WTC11 (cell line): Measurements from ENCODE around the gene POU3F3. TPM values are rescaled to one million over a fixed set of nuclear protein-coding genes. Genes with fewer than 3 reads are reported as not detected.

Source experiments
- ATAC-seq: fragments of 200-7000 bp; cut with Tn5 transposase; 2 replicates; pipeline ENCODE4 v1.10.0; 2021; ENCODE audit warnings: mild to moderate bottlenecking, moderate library complexity
- CTCF ChIA-PET: fragments of 300-600 bp; sonication (Branson Sonifier 250); formaldehyde crosslinking; loops from one replicate; lab custom pipeline; 2021; ENCODE audit warnings: antibody characterized with exemption; lab: Charles Lee
- POLR2A ChIA-PET: fragments of 350-600 bp; sonication (Branson Sonifier 250); formaldehyde crosslinking; loops from one replicate; lab custom pipeline; 2021; ENCODE audit warnings: antibody characterized with exemption; lab: Charles Lee
- DNase-seq: peaks from one replicate; pipeline ENCODE4 v3.0.0; 2021; ENCODE audit warnings: low spot score
- H3K27ac Mint-ChIP-seq: 2 replicates; pipeline ENCODE4 v1.8.0; 2021; ENCODE audit warnings: mixed read lengths
- H3K27me3 Mint-ChIP-seq: 2 replicates; pipeline ENCODE4 v1.8.0; 2021; ENCODE audit warnings: low read depth, mild to moderate bottlenecking, moderate library complexity, mixed read lengths
- H3K36me3 Mint-ChIP-seq: 2 replicates; pipeline ENCODE4 v1.8.0; 2021; ENCODE audit warnings: mixed read lengths
- H3K4me1 Mint-ChIP-seq: 2 replicates; pipeline ENCODE4 v1.8.0; 2022; ENCODE audit warnings: mixed read lengths
- H3K4me3 Mint-ChIP-seq: 2 replicates; pipeline ENCODE4 v1.8.0; 2021; ENCODE audit warnings: mild to moderate bottlenecking, moderate library complexity, mixed read lengths
- H3K9me3 Mint-ChIP-seq: 2 replicates; pipeline ENCODE4 v1.8.0; 2021; ENCODE audit warnings: mixed read lengths
- FOXK1 ChIP-seq: sonication (generic); formaldehyde crosslinking; IDR thresholded peaks from 2 replicates; pipeline ENCODE4 v1.8.0; 2022; ENCODE audit warnings: mild to moderate bottlenecking, moderate library complexity, missing genetic modification reagents
- JAZF1 ChIP-seq: fragments of 250-450 bp; sonication (Bioruptor Pico); IDR thresholded peaks from 2 replicates; pipeline ENCODE4 v1.9.0; 2021; ENCODE audit warnings: moderate library complexity, mild to moderate bottlenecking, inconsistent platforms
- JUN ChIP-seq: sonication (generic); formaldehyde crosslinking; IDR thresholded peaks from 2 replicates; pipeline ENCODE4 v1.8.0; 2023; ENCODE audit warnings: mild to moderate bottlenecking, missing genetic modification reagents
- NR1H2 ChIP-seq: sonication (generic); formaldehyde crosslinking; IDR thresholded peaks from 2 replicates; pipeline ENCODE4 v1.9.0; 2021; ENCODE audit warnings: mild to moderate bottlenecking, moderate library complexity, missing genetic modification reagents
- TEAD4 ChIP-seq: sonication (generic); formaldehyde crosslinking; IDR thresholded peaks from 2 replicates; pipeline ENCODE4 v1.8.0; 2022; ENCODE audit warnings: mild to moderate bottlenecking, missing genetic modification reagents
- total RNA-seq: library from RNA; stranded (reverse); gene quantifications from 3 replicates; pipeline ENCODE4 v1.2.3, GENCODE V29; 2021
- TF ChIP-seq, protein P1 (sequence below): fragments of 250-450 bp; sonication (Bioruptor Pico); conservative IDR thresholded peaks from 2 replicates; pipeline ENCODE4 v1.9.0; 2021; ENCODE audit warnings: mild to moderate bottlenecking
- TF ChIP-seq, protein P2 (sequence below): fragments of 200-600 bp; IDR thresholded peaks from 2 replicates; pipeline ENCODE4 v1.8.0; 2022; ENCODE audit warnings: antibody characterized with exemption
- TF ChIP-seq, protein P3 (sequence below): sonication (generic); formaldehyde crosslinking; conservative IDR thresholded peaks from 2 replicates; pipeline ENCODE4 v1.8.1; 2022; ENCODE audit warnings: mild to moderate bottlenecking, missing genetic modification reagents
- TF ChIP-seq, protein P4 (sequence below): sonication (generic); formaldehyde crosslinking; IDR thresholded peaks from 2 replicates; pipeline ENCODE4 v1.8.0; 2023; ENCODE audit warnings: missing genetic modification reagents
- TF ChIP-seq, protein P5 (sequence below): sonication (generic); formaldehyde crosslinking; IDR thresholded peaks from 2 replicates; pipeline ENCODE4 v1.8.1; 2022; ENCODE audit warnings: missing genetic modification reagents, borderline replicate concordance

The POU3F3 gene
- total RNA-seq, 1 experiment from 2014 or later, result not detected

DNA sequence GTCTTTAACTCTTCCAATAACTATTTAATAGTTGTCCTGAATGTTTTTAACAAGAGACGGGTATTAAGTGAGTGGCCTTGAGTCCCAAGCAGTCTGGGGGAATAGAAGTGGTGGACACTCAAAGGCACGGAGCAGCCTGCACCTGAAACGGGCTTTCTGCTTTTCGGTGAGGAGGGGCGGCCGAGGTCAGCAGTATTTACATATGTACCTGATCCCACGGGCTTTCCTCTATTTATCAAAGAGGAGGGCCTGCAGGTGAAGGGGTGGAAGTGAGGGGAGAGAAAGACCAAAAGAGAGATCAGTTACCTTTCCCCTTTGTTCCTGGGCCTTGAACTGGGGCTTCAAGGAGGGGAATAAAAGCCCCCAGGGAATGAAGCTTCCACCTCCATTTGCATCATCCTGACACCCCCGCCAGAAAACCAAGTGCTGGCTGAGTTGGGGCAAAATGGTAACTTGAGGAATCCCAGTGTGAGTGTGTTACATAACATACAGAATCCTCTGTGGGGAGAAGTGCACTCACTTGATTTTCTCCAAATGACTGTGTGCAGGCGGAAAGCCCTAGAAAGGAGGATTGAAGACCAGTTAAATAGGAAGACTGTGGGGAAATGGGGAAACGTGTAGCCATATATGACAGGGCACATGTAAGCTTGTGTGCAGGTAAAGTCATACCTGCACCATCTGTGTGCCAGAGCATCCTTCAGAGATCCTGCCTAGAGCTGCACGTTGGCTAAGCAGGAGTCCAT is 12.4 kb downstream of the POU3F3 start:
- Mint-ChIP-seq H3K4me3 (peak overlapping the region; percentile 57; the same call in 1 of the 2 replicates), H3K4me1 (peaks cover 57% of the 10 kb centered on the region), H3K36me3 (no peaks in the 10 kb centered on the region; the same call in 1 of the 2 replicates), H3K9me3 (no peaks in the 10 kb centered on the region), H3K27me3 (peaks cover 100% of the 10 kb centered on the region), H3K27ac (no peak overlapping the region)
- DNase-seq (no peak), ATAC-seq (no peak)
- ChIA-PET POLR2A (no interaction called here), CTCF (interaction anchor here (1.2 to 2.9 kb wide), 3 partner anchors 13 to 17 kb away, joined by 4 to 40 read pairs (median 20); partner anchors contain the start of gene POU3F3)
- TF ChIP-seq, protein P1, sequence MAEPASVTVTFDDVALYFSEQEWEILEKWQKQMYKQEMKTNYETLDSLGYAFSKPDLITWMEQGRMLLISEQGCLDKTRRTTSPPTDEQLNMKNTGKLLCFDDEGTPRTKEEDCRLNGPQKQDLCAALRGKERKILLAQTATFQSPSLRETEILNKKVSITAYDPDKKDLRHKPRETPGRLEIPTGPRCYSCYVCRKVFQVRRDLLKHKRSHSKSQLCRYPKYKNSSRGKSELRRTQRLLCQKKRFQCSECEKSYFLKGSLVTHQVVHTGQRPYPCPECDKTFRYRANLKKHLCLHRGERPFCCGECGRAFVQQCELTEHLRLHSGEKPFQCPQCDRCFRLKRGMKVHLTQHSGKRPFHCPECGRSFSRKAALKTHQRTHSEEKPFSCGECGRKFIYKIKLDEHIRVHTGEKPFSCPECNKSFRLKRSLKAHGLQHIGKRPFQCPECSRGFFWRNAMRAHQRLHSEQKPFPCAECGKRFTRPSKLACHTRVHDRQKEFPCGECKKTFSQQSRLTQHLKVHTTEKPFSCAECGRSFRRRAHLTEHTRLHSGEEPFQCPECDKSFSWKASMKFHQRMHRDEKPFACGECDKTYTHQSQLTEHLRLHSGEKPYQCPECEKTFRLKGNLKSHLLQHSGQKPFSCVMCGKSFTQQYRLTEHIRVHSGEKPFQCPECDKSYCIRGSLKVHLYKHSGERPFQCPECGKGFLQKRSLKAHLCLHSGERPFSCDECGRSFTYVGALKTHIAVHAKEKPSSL, result no peak
- no peak for TF ChIP-seq FOXK1
- TF ChIP-seq, protein P2, sequence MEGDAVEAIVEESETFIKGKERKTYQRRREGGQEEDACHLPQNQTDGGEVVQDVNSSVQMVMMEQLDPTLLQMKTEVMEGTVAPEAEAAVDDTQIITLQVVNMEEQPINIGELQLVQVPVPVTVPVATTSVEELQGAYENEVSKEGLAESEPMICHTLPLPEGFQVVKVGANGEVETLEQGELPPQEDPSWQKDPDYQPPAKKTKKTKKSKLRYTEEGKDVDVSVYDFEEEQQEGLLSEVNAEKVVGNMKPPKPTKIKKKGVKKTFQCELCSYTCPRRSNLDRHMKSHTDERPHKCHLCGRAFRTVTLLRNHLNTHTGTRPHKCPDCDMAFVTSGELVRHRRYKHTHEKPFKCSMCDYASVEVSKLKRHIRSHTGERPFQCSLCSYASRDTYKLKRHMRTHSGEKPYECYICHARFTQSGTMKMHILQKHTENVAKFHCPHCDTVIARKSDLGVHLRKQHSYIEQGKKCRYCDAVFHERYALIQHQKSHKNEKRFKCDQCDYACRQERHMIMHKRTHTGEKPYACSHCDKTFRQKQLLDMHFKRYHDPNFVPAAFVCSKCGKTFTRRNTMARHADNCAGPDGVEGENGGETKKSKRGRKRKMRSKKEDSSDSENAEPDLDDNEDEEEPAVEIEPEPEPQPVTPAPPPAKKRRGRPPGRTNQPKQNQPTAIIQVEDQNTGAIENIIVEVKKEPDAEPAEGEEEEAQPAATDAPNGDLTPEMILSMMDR, result no peak

DNA sequence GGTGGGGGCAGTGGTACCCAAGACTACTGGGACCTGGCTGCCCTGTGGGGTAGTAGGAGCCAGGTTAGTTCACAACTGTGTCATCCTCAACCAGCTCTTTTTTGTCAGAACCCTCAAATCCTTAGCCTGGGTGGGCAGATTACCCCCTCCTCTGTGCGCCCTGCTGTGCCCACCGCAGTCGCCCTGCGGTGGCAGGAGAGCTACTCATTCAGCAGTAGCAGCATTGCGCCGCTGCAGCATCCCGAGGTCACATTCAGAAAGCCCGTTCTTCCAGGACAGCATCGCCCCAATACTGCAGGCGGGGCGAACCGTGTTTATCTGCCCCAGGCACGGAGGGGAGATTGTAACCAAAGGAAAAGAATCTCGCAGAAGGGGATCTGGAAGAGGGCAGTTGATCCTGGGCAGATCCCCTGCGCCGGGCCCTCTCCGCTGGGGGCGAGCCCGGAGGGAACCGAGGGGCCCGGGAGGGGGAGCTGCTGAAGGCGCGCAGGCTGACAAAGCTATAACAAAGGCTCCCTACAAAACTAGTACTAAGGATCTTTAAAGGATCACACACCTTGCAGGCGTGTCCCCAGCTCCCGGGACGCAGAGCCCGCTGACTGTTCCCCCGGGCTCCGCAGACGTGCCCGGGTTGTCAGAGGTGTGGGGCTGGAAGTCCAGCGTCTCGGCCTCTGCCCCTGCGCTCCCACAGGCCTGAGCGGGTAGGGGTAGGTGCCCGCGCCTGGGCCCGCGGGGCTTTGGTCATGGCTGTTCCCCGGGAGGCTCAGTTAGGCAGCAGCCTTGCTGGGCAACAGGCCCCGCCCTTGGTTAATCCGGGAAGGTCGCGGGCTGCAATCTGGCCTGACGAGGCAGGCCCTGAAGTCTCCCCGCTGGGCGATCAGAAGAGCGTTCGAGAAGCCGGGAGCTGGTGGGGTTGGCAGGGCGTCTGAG is 13.2 kb downstream of the POU3F3 start:
- Mint-ChIP-seq H3K36me3 (no peaks in the 10 kb centered on the region; the same call in 1 of the 2 replicates), H3K27ac (no peak overlapping the region), H3K27me3 (peaks cover 100% of the 10 kb centered on the region), H3K4me3 (peak overlapping the region; percentile 62), H3K4me1 (peaks cover 57% of the 10 kb centered on the region), H3K9me3 (no peaks in the 10 kb centered on the region)
- peak; percentile 24 for ATAC-seq
- ChIA-PET POLR2A (interaction anchor here (1.5 kb wide), 1 partner anchor 13 kb away, joined by 3 read pairs; the partner anchor contains the start of gene POU3F3), CTCF (interaction anchor here (0.9 to 2.9 kb wide), 4 partner anchors 14 to 133 kb away, joined by 3 to 40 read pairs (median 12); partner anchors contain the start of gene POU3F3)
- peak; percentile 54 for DNase-seq
- TF ChIP-seq, protein P3, sequence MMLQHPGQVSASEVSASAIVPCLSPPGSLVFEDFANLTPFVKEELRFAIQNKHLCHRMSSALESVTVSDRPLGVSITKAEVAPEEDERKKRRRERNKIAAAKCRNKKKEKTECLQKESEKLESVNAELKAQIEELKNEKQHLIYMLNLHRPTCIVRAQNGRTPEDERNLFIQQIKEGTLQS (CRISPR knock-in tag), result no peak
- TF ChIP-seq JAZF1 (CRISPR knock-in tag), result no peak
- TF ChIP-seq TEAD4 (CRISPR knock-in tag), result no peak
- TF ChIP-seq, protein P4, sequence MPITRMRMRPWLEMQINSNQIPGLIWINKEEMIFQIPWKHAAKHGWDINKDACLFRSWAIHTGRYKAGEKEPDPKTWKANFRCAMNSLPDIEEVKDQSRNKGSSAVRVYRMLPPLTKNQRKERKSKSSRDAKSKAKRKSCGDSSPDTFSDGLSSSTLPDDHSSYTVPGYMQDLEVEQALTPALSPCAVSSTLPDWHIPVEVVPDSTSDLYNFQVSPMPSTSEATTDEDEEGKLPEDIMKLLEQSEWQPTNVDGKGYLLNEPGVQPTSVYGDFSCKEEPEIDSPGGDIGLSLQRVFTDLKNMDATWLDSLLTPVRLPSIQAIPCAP (CRISPR knock-in tag), result no peak
- TF ChIP-seq NR1H2 (CRISPR knock-in tag), result no peak
- TF ChIP-seq, protein P5, sequence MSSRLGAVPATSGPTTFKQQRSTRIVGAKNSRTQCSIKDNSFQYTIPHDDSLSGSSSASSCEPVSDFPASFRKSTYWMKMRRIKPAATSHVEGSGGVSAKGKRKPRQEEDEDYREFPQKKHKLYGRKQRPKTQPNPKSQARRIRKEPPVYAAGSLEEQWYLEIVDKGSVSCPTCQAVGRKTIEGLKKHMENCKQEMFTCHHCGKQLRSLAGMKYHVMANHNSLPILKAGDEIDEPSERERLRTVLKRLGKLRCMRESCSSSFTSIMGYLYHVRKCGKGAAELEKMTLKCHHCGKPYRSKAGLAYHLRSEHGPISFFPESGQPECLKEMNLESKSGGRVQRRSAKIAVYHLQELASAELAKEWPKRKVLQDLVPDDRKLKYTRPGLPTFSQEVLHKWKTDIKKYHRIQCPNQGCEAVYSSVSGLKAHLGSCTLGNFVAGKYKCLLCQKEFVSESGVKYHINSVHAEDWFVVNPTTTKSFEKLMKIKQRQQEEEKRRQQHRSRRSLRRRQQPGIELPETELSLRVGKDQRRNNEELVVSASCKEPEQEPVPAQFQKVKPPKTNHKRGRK (CRISPR knock-in tag), result no peak

DNA sequence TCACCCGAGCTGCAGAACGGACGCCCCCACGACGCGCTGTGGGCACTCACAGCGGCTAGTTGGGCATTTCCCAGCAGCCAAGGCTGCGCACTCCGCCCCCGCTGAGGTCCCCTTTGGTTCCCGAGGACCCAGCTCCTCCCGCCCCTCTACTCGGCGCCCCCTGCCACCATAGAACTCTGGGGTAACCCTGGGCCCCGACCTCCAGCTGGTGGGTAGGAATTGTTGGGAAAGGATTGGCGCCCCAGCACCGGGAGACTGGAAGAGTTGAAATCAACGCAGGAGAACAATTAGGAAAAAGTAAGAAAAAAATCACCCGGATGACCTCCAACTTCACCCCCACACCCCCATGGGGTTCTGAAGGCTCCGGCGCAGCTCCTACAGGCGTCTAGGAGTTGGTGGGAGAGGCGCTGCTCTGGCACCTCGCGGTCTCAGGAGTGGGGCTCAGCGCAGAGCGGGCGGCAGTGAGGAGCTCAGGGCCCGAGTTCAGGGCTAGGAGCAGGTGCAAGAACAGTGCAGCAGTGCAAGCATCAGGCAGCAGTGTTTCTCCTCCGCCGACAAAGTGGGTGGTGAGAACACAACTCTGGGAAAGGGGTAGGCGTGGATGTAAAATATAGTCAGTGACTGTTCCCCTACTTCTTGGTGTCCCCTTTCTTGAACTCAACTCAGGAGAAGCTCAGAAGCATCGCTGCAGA is 14.0 kb downstream of the POU3F3 start:
- Mint-ChIP-seq H3K4me1 (peaks cover 58% of the 10 kb centered on the region), H3K36me3 (no peaks in the 10 kb centered on the region; the same call in 1 of the 2 replicates), H3K4me3 (peak overlapping the region; percentile 62), H3K9me3 (no peaks in the 10 kb centered on the region), H3K27me3 (peaks cover 99% of the 10 kb centered on the region), H3K27ac (no peak overlapping the region)
- no peak for DNase-seq
- POLR2A ChIA-PET, result interaction anchor here (1.5 kb wide), 1 partner anchor 14 kb away, joined by 3 read pairs; the partner anchor contains the start of gene POU3F3
- ATAC-seq, result no peak
- no peak for TF ChIP-seq JUN
- CTCF ChIA-PET, result interaction anchor here (0.9 to 2.9 kb wide), 4 partner anchors 14 to 134 kb away, joined by 3 to 40 read pairs (median 12); partner anchors contain the start of gene POU3F3
